Stimulated activated naive CD8-positive, alpha-beta T cell treated with anti-CD3 and anti-CD28 coated beads, Interleukin-15, amount 100 ng/mL, for 72 hours (primary cell): ENCODE results near the gene GPRIN1.
A peak's percentile ranks its signal among the peaks of the same experiment; 100 is the strongest.

Experiments
- ATAC-seq: fragments of 150-1000 bp; cut with Tn5 transposase; 2 replicates; pipeline ENCODE4 v1.10.0; 2021; ENCODE audit warnings: mild to moderate bottlenecking, moderate library complexity
- DNase-seq, 2 donors: peaks; one replicate each; pipeline ENCODE4 v3.0.0; 2021 to 2022
- H3K27ac Mint-ChIP-seq, 2 donors: one replicate each; pipeline ENCODE4 v1.8.0; 2022; ENCODE audit warnings: mild to moderate bottlenecking in 2 of 2, mixed read lengths in 2 of 2, moderate library complexity in 2 of 2
- H3K27me3 Mint-ChIP-seq: one replicate; pipeline ENCODE4 v1.8.0; 2022; ENCODE audit warnings: mixed read lengths
- H3K4me1 Mint-ChIP-seq: one replicate; pipeline ENCODE4 v1.8.0; 2022; ENCODE audit warnings: mild to moderate bottlenecking, mixed read lengths
- H3K4me3 Mint-ChIP-seq, 2 donors: one replicate each; pipeline ENCODE4 v1.8.0; 2022; ENCODE audit warnings: mild to moderate bottlenecking in 2 of 2, mixed read lengths in 2 of 2, moderate library complexity in 1 of 2
- H3K9me3 Mint-ChIP-seq, 2 donors: one replicate each; pipeline ENCODE4 v1.8.0; 2022; ENCODE audit warnings: mixed read lengths in 2 of 2

The GPRIN1 gene

GRCh38 chr5:176630681-176631222 is 20.8 kb upstream of the GPRIN1 start:
- peaks cover 96% of the 10 kb centered on the region for H3K27me3 Mint-ChIP-seq
- no peaks in the 10 kb centered on the region for H3K9me3 Mint-ChIP-seq
- H3K4me3 Mint-ChIP-seq: peak overlapping the region; percentile 33 to 62
- DNase-seq (no peak), ATAC-seq (no peak)
- no peak overlapping the region for H3K27ac Mint-ChIP-seq
- peaks cover 43% of the 10 kb centered on the region for H3K4me1 Mint-ChIP-seq

- peaks cover 43% of the 10 kb centered on the region for H3K4me1 Mint-ChIP-seq
- H3K9me3 Mint-ChIP-seq: no peaks in the 10 kb centered on the region
- peak within 1 kb of the TSS; percentile 46 to 71 for H3K4me3 Mint-ChIP-seq
- no peak within 1 kb of the TSS for H3K27ac Mint-ChIP-seq
- peaks cover 98% of the 10 kb centered on the region for H3K27me3 Mint-ChIP-seq
- peak; percentile 90 for ATAC-seq
- DNase-seq: peak; percentile 60 to 68
Observed at GRCh38 chr5:176629853-176630680, 20.1 kb upstream of the GPRIN1 start, which contains the start of the genes EIF4E1B and SNCB. Gene EIF4E1B (plus strand): TSS chr5:176630675. CDS start chr5:176642788, 12,113 bp downstream. Gene SNCB (minus strand): TSS chr5:176630534. CDS start chr5:176629654, 880 bp downstream.

DNA sequence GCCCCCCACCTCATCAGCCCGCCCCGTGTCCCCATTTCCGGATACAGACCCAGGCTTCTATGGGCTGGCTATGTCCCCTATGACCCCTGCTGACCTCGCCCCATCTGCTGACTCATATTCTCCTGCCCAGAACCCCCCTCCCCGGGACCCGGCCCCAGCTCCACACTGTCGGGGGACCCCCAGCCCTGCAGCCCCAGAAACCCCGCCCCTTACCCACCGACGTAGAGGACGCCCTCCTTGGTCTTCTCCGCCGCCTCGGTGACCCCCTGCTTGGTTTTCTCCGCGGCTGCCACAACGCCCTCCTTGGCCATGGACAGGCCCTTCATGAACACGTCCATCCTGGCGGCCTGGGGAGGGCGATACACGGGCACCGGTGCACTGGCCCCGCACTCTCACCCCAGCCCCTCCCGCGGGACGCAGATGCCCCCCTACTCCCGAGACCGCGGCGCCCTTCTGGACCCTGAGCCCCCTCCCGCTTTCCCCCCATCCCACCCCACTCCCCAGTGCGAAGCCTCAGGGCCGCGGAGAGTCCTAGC is 19.4 kb upstream of the GPRIN1 start:
- peak overlapping the region in 1 of 2 donors; percentile 71 for H3K4me3 Mint-ChIP-seq
- H3K27me3 Mint-ChIP-seq: peaks cover 98% of the 10 kb centered on the region
- no peak overlapping the region for H3K27ac Mint-ChIP-seq
- H3K9me3 Mint-ChIP-seq: no peaks in the 10 kb centered on the region
- ATAC-seq (peak; percentile 19), DNase-seq (no peak)
- H3K4me1 Mint-ChIP-seq: peaks cover 43% of the 10 kb centered on the region

GRCh38 chr5:176628406-176629228 is 18.7 kb upstream of the GPRIN1 start:
- Mint-ChIP-seq H3K27me3 (peaks cover 98% of the 10 kb centered on the region), H3K9me3 (no peaks in the 10 kb centered on the region), H3K27ac (peak overlapping the region in 1 of 2 donors; percentile 29), H3K4me1 (peaks cover 37% of the 10 kb centered on the region), H3K4me3 (no peak overlapping the region)
- DNase-seq: no peak
- no peak for ATAC-seq

GRCh38 chr5:176627582-176627981 is 17.6 kb upstream of the GPRIN1 start:
- no peak overlapping the region for H3K27ac Mint-ChIP-seq
- H3K27me3 Mint-ChIP-seq: peaks cover 98% of the 10 kb centered on the region
- no peak overlapping the region for H3K4me3 Mint-ChIP-seq

GRCh38 chr5:176626876-176627236 is 16.9 kb upstream of the GPRIN1 start:
- no peak overlapping the region for H3K27ac Mint-ChIP-seq
- ATAC-seq (no peak), DNase-seq (no peak)
- peaks cover 98% of the 10 kb centered on the region for H3K27me3 Mint-ChIP-seq
- H3K4me1 Mint-ChIP-seq: peaks cover 34% of the 10 kb centered on the region
- H3K4me3 Mint-ChIP-seq: no peak overlapping the region
- no peaks in the 10 kb centered on the region for H3K9me3 Mint-ChIP-seq

More at GRCh38 chr5:176627582-176627981, 17.6 kb upstream of the GPRIN1 start:
- DNase-seq (no peak), ATAC-seq (no peak)
- H3K4me1 Mint-ChIP-seq: peaks cover 34% of the 10 kb centered on the region
- H3K9me3 Mint-ChIP-seq: no peaks in the 10 kb centered on the region

DNA sequence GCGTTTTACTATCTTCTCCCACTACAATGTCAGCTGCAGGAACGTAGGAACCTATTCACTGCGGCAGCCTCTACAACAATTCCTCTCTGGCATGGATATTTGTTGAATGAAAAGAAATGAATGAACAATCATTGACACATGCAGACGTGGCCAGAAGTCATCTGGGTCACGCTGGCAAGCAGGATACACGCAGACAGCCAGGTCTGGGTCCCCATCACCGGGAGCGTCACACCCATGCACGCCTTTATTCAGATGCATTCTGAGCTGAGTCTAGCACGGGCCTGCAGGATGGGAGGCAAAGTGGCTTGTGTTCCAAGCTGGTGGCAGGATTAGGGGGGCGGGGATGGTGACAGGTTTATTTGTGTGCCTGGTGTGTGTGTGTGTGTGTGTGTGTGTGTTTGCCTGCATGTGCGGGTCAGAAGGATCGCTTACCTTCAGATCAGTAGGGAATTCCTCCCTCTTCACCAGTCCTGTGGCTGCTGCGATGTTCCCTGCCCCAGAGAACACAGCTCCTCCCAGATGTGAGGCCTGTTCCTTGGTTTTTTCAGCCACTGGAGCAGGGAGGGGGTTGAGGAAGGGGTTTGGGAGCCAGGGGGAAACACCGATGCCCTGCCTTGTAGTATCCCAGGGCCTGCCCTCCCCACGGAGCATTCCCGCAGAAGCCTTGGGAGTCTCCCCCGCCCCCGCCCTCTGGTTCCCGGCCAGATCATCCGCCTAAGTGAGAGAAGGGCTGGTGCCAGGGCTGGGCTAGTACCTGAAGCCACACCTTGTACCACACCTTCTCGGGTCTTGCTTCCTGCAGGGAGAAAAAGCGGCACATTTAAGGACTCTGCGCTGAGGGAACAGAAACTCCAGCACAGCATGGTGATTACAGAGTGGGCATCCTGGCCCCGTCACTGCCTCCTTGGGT is 16.3 kb upstream of the GPRIN1 start:
- H3K27me3 Mint-ChIP-seq: peaks cover 98% of the 10 kb centered on the region
- H3K27ac Mint-ChIP-seq: no peak overlapping the region
- no peak for ATAC-seq

GRCh38 chr5:176625512-176625911 is 15.6 kb upstream of the GPRIN1 start:
- Mint-ChIP-seq H3K4me1 (peaks cover 34% of the 10 kb centered on the region), H3K27me3 (peaks cover 98% of the 10 kb centered on the region), H3K9me3 (no peaks in the 10 kb centered on the region), H3K27ac (no peak overlapping the region), H3K4me3 (no peak overlapping the region)
- ATAC-seq (no peak), DNase-seq (no peak)

More for the DNA sequence above, 16.3 kb upstream of the GPRIN1 start:
- no peaks in the 10 kb centered on the region for H3K9me3 Mint-ChIP-seq
- no peak for DNase-seq
- no peak overlapping the region for H3K4me3 Mint-ChIP-seq
- peaks cover 34% of the 10 kb centered on the region for H3K4me1 Mint-ChIP-seq

DNA sequence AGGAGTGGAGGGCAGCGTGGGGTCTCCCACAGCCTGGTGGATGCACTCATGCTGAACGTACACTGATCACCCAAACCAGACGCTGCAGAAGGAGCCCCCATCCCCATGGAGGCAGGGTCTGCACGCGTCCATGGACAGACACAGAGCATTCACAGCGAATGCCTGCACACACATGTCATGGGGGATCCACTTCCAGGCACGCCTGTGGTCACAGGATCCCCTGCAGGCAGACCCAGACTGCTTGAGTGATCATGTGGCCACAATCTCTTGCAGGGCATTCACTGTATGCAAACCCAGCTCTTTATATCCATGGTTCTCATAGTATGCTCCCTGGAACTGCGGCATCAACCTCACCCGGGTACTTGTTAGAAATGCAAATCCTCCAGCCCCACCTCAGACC is 15.0 kb upstream of the GPRIN1 start:
- no peak overlapping the region for H3K27ac Mint-ChIP-seq
- H3K27me3 Mint-ChIP-seq: peaks cover 100% of the 10 kb centered on the region
- H3K4me1 Mint-ChIP-seq: peaks cover 38% of the 10 kb centered on the region
- H3K4me3 Mint-ChIP-seq: no peak overlapping the region
- ATAC-seq (no peak), DNase-seq (no peak)
- H3K9me3 Mint-ChIP-seq: no peaks in the 10 kb centered on the region

- H3K27me3 Mint-ChIP-seq: peaks cover 100% of the 10 kb centered on the region
Observed at GRCh38 chr5:176624142-176624541, 14.2 kb upstream of the GPRIN1 start.

GRCh38 chr5:176621661-176622079 is 11.7 kb upstream of the GPRIN1 start:
- peaks cover 96% of the 10 kb centered on the region for H3K27me3 Mint-ChIP-seq
- no peaks in the 10 kb centered on the region for H3K9me3 Mint-ChIP-seq
- no peak overlapping the region for H3K27ac Mint-ChIP-seq
- ATAC-seq: no peak
- no peak for DNase-seq
- H3K4me3 Mint-ChIP-seq: no peak overlapping the region
- peaks cover 26% of the 10 kb centered on the region for H3K4me1 Mint-ChIP-seq

More at GRCh38 chr5:176624142-176624541, 14.2 kb upstream of the GPRIN1 start:
- H3K4me3 Mint-ChIP-seq: no peak overlapping the region
- peaks cover 38% of the 10 kb centered on the region for H3K4me1 Mint-ChIP-seq
- no peak overlapping the region for H3K27ac Mint-ChIP-seq
- DNase-seq (no peak), ATAC-seq (no peak)
- H3K9me3 Mint-ChIP-seq: no peaks in the 10 kb centered on the region

DNA sequence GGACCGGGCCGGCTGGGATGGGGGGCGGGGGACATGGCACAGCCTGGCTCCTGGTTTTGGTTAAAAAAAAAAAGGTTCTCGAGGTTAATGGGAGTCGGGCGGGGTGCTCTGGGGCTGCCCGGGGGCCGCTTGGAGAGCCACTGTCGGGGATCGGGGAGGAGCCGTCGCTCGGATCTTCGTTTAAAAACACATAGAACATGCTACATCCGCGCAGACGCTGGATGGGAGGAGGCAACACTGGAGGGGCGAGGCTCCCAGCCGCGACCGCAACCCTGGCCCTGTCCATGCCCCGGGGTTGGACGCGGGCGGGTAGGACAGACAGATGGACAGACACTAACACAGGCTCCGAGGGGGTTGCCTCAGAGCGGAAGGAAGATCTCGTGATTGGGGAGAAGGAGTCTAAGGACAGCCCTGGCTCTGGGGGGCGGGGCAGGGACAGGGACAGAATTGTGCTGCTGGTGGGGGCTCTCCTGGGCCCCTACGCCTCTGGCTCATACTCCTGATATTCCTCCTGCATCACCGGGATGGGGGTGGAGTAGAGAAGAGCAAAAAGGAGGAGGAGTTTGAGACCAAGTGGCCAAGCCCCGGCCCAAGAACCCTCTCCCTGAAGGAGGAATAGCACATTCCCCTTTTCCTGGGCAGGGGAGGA is 10.5 kb upstream of the GPRIN1 start:
- ATAC-seq (no peak), DNase-seq (no peak)
- Mint-ChIP-seq H3K4me1 (peaks cover 26% of the 10 kb centered on the region), H3K27ac (no peak overlapping the region), H3K27me3 (peaks cover 96% of the 10 kb centered on the region), H3K4me3 (peak overlapping the region; percentile 71 to 80), H3K9me3 (no peaks in the 10 kb centered on the region)

GRCh38 chr5:176619569-176620332 is 9.8 kb upstream of the GPRIN1 start:
- peak overlapping the region; percentile 71 to 80 for H3K4me3 Mint-ChIP-seq
- H3K9me3 Mint-ChIP-seq: no peaks in the 10 kb centered on the region
- peaks cover 26% of the 10 kb centered on the region for H3K4me1 Mint-ChIP-seq
- DNase-seq (no peak), ATAC-seq (peak; percentile 2)
- H3K27ac Mint-ChIP-seq: no peak overlapping the region
- peaks cover 96% of the 10 kb centered on the region for H3K27me3 Mint-ChIP-seq
